ENCODE measurements around the gene ACTL6B.

ACTL6B gene

DNA sequence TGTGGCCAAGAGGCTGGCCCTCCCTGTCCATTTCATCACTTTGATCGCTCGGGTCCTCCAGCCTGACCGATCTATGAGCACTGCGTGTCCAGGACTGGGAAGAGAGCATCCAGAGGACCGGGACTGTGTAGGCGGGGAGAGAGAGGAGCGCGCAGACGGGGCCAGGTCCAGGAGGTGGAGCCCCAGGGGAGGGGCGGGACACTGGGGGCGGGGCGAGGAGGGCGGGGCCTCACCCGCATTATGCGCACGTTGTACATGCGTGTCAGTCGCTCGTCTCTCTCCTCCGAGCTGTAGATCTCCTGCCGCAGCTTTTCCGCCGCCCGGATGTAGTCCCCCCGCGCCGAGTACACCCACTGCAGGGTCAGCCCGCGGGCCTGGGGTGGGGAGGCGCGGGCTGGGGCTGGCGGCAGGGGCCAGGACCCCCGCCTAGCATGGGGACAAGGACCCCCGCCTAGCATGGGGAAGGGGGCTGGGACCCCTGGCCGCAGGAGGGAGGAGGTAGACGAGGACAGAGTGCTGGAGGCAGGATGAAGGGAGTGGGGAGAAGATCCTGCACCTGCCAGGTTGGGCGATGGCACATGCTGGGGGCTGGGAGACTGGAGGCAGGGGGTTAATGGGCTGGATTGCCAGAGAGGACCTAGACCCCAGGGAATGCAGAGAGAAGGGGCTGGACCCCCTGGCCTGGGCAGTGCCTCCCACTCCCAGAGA is 29.6 kb downstream of the ACTL6B start:
- peak; percentile 78 for DNase-seq (ENCODE audit: low read depth)

DNA sequence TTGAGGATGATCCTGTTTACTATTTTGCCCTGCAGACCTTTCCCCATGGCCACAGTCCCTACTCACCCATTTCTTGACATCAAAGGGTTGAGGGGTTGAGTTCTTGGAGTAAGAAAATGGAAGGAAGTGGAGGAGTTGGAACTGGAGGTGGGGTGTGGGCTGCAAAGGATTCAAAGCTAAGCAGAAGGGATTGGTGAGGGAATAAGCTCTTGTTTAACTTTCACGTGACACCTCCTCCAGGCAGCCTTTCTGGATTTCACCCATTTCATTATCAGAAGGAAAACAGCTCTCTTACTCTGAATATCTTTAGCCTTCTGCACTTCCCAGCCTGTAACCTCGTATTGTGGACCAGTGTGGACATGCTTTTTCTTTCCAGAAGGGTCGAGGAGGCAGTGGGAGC is 30.2 kb downstream of the ACTL6B start:
- no peak for DNase-seq (ENCODE audit: low read depth)

DNA sequence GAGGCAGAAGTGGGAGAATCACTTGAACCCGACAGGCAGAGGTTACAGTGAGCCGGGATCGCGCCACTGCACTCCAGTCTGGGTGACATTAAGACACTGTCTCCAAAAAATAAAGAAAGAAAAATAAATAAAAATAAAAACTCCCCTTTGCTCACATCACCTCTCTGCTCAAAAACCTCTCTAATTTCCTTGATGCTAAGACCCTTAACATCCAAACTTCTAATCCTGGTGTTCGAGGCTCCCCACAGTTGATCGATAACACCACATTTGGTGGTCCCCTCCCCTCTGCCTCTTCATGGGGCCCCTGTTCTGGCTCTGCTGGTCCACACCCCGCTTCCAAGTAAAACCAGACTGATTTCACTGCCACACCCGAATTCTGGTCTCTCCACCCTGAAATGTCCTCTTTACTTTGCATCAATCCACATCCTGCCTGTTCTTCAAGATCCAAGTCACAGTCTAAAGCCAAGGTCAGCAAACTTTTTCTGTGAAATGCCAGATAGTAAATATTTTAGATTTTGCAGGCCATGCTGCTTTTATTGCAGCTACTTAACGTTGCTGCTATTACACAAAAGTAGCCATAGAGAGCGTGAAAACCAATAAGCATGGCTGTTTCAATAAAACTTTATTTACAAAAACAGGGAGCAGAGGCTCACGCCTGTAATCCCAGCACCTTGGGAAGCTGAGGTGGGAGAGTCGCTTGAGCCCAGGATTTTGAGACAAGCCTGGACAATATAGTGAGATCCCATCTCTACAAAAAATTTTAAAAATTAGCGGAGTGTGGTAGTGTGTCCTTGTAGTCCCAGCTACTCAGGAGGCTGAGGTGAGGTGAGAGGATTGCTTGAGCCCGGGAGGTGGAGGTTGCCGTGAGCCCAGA is 32.1 kb downstream of the ACTL6B start:
- no peak for DNase-seq (ENCODE audit: low read depth)

GRCh38 chr7:100621554-100621953 is 34.7 kb downstream of the ACTL6B start:
- no peak for DNase-seq (ENCODE audit: low read depth)

- no peak for DNase-seq (ENCODE audit: low read depth)
These were observed 35.4 kb downstream of the ACTL6B start for GRCh38 chr7:100620804-100621203.

DNA sequence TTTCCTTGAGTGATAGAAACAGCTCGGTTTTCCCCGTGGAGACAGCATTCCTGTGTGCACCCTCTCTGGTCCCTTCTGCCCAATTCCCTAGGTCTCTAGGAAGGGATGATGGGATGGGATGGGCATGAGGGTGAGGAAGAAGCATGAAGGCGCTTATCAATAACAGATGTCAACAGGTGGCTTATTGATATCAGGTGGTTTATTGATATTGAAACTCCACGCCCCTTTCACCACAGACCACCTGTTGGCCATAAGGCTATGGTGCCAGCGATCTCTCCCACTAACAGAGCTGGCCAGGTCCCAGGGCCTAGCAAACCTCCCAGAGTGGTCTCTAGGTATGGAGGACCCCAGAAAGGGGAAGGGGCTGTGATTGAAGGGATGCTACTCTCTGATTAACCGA is 36.0 kb downstream of the ACTL6B start:
- no peak for DNase-seq (ENCODE audit: low read depth)

DNA sequence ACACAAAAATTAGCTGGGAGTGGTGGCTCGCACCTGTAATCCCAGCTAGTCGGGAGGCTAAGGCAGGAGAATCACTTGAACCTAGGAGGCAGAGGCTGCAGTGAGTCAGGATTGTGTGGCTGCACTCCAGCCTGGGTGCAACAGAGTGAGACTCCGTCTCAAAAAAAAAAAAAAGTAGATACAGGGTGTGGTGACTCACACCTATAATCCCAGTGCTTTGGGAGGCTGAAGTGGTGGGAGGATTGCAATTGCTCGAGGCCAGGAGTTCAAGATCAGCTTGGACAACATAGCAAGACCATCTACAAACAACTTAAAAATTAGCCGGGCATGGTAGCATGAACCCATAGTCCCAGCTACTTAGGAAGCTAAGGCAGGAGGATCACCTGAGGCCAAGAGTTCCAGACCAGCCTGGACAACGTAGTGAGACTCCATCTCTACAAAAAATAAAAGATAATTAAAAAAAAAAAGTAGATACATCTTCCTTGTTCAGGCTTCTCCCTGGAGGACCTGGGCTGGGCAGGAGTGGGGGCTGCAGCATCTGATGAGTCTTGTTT is 41.9 kb downstream of the ACTL6B start:
- DNase-seq (ENCODE audit: low read depth), result no peak

- DNase-seq (ENCODE audit: low read depth), result no peak
These were observed 42.7 kb downstream of the ACTL6B start for GRCh38 chr7:100613412-100614175.

GRCh38 chr7:100612730-100613390 is 43.4 kb downstream of the ACTL6B start:
- DNase-seq (ENCODE audit: low read depth), result no peak

- DNase-seq (ENCODE audit: low read depth), result peak; percentile 96
These were observed 44.1 kb downstream of the ACTL6B start, which contains the start of gene MOSPD3 for GRCh38 chr7:100611983-100612729. Gene MOSPD3, plus strand, starts transcription at chr7:100612540. Its CDS starts 252 bp downstream, at chr7:100612792.

DNA sequence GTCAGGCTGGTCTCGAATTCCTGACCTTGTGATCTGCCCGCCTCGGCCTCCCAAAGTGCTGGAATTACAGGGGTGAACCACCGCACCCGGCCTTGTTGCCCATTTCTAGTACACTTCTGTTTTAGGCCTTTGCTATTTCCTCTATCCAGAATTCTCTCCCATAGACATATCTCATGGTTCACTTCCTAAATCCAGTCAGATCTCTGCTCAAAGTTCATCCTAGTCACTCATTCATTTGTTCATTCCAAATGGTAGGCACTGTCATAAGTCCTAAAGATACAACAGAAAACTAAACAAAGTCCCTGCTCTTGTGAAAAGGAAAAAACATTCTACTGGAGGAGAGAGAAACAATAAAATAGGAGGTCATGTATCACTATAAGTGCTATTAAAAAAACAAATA is 46.3 kb downstream of the ACTL6B start:
- no peak for DNase-seq (ENCODE audit: low read depth)

DNA sequence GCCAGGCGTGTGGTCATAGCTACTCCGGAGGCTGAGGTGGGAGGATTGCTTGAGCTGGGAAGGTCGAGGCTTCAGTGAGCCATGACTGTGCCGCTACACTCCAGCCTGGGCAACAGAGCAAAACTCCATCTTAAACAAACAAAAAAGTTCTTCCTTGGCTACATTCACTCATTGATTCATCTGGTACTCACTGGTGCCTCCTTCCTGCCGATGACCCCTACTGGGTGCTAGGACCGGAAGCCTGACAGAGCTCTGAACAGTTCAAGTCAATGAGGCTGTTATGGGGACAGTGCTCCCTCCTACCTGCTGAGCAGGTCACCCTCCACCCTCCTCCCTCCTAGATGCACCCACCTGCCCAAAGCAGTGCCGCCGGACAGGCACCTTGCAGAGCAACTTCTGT is 49.1 kb downstream of the ACTL6B start:
- no peak for DNase-seq (ENCODE audit: low read depth)

DNA sequence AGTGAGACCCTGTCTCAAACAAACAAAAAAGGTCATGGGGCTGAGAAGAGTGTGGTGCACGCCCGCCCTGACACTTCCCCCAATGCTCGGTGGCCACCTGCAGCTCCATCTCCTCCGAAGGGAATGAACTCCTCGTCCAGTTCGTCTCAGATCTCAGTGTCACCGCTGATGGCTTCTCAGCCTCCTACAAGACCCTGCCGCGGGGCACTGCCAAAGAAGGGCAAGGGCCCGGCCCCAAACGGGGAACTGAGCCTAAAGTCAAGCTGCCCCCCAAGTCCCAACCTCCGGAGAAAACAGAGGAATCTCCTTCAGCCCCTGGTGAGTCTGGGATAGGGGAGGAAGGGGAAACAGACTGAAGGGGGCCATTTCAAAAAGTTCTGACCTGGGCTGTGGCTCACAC is 49.9 kb downstream of the ACTL6B start:
- DNase-seq (ENCODE audit: low read depth), result no peak

- DNase-seq (ENCODE audit: low read depth), result no peak
These were observed 51.0 kb downstream of the ACTL6B start for GRCh38 chr7:100604976-100605911.

GRCh38 chr7:100604028-100604975 is 51.9 kb downstream of the ACTL6B start:
- DNase-seq (ENCODE audit: low read depth), result peak; percentile 69

- no peak for DNase-seq (ENCODE audit: low read depth)
These were observed 52.6 kb downstream of the ACTL6B start for GRCh38 chr7:100603726-100604027.

DNA sequence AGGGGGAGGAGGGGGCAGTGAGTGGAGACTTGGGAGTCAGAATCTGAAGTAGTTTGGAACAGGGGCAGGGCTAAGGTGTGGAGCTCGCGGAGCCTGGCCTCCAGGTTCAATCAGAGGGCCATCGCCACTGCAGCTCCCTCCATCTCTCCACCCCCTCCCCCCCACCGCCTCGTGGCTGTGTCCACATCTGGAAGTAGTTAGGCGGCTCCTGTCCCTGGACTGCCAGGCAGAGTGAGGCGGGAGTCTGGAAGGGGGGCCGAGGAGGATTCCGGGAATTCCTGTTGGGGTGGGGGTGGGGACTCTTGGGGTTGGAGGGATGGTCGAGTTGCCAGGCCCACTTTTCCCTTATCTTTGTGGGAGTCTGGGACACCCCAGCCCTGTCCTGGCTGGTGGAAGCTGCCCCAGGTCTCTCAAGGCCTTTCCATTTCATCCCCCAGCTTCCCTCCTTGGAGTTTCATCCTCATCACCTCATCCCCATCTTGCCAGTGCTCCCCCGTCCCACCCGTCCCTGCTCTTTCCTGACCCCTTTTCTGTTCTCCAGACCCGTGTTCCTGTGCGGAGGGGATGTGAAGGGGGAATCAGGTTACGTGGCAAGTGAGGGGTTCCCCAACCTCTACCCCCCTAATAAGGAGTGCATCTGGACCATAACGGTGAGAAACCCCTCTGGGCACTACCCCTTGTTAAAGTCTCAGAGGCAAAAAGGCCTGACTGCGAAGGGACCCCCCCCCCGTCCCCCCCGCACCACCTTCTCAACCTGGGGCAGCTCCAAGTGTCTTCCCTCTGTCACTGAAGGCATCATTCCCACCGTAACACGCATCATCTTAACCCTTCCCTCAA is 53.1 kb downstream of the ACTL6B start:
- DNase-seq (ENCODE audit: low read depth), result no peak

DNA sequence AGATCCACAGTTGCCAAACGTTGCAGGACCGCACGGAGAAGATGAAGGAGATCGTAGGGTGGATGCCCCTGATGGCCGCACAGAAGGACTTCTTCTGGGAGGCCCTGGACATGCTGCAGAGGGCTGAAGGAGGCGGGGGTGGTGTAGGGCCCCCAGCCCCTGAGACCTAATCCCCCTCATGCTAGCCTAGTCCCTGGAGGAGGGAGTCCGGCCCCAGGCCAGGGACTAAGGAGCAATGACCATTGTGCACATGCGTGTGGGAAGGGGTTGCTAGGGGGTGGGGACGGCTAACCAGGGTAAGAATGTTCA is 55.6 kb downstream of the ACTL6B start:
- no peak for DNase-seq (ENCODE audit: low read depth)

Measured in stimulated activated CD8-positive, alpha-beta memory T cell treated with anti-CD3 and anti-CD28 coated beads, Interleukin-12 subunit alpha, Interleukin-12 subunit beta, amount 100 ng/mL, for 4 hours (primary cell).